Endothelial cell of umbilical vein (primary cell): Measurements from ENCODE around the gene PDE4B. TPM values are rescaled to one million over a fixed set of nuclear protein-coding genes. Genes with fewer than 3 reads are reported as not detected.

Experiments used
- BruUV-seq: library from RNA; stranded (reverse); fragments of 400-500 nt; replicated peaks from 2 replicates; lab custom pipeline; 2021; lab: Mats Ljungman, UMichigan
- CTCF ChIA-PET: fragments of 300-600, 350-600 bp; sonication (Branson Sonifier 250); formaldehyde crosslinking; loops from one replicate; lab custom pipeline; 2021; ENCODE audit warnings: antibody characterized with exemption, inconsistent platforms; lab: Charles Lee
- POLR2A ChIA-PET: fragments of 300-600, 350-600 bp; sonication (Branson Sonifier 250); formaldehyde crosslinking; loops from one replicate; lab custom pipeline; 2021; ENCODE audit warnings: antibody characterized with exemption, inconsistent platforms; lab: Charles Lee
- DNase-seq: peaks from one replicate; pipeline ENCODE4 v3.0.0-alpha.2; 2011; ENCODE audit warnings: low read depth, low spot score
- FAIRE-seq: peaks from 2 replicates; lab custom pipeline; 2011; peaks lifted over from hg19 to GRCh38; lab: Jason Lieb, UNC
- H2AFZ ChIP-seq: 2 replicates; pipeline ENCODE4 v1.6.0; 2012; ENCODE audit warnings: low read depth, low read length, control low read depth, inconsistent platforms
- H3K27ac ChIP-seq: 2 replicates; pipeline ENCODE4 v1.5.1; 2011; ENCODE audit warnings: low read depth, mild to moderate bottlenecking, control low read depth, low read length, moderate library complexity; ENCODE audit not compliant: insufficient read depth
- H3K27me3 ChIP-seq, 2 experiments: 2 replicates each; pipeline versions ENCODE4 v1.6.0 to v1.6.1; 2011; ENCODE audit warnings: low read length in 2 of 2, mixed read lengths in 1 of 2; ENCODE audit not compliant: control insufficient read depth in 2 of 2, insufficient read depth in 2 of 2
- H3K36me3 ChIP-seq, 2 experiments: 2 replicates in 1 of 2; 3 replicates in 1 of 2; pipeline ENCODE4 v1.5.1; 2011; ENCODE audit warnings: low read length in 2 of 2, mild to moderate bottlenecking in 1 of 2, moderate library complexity in 1 of 2; ENCODE audit not compliant: control insufficient read depth in 2 of 2, insufficient read depth in 2 of 2; ENCODE audit errors: extremely low read depth in 1 of 2
- H3K4me1 ChIP-seq: 3 replicates; pipeline ENCODE4 v1.5.1; 2011; ENCODE audit warnings: mild to moderate bottlenecking, low read length; ENCODE audit not compliant: control insufficient read depth, insufficient read depth; ENCODE audit errors: extremely low read depth
- H3K4me2 ChIP-seq: 2 replicates; pipeline ENCODE4 v1.6.1; 2011; ENCODE audit warnings: low read length, control low read depth, mixed read lengths; ENCODE audit not compliant: insufficient read depth
- H3K4me3 ChIP-seq, 3 experiments: fragments of 200-600 bp in 1 of 3; sonication (generic), shearing (Covaris generic) in 1 of 3; replicated peaks in 1 of 3; 2 replicates each; pipeline ENCODE4 v1.5.1; 2011 to 2016; ENCODE audit warnings: control low read depth in 3 of 3, low read length in 3 of 3, mild to moderate bottlenecking in 2 of 3, inconsistent platforms in 1 of 3, low read depth in 1 of 3, moderate library complexity in 1 of 3; ENCODE audit not compliant: insufficient read depth in 1 of 3
- H3K79me2 ChIP-seq: 2 replicates; pipeline ENCODE4 v1.6.0; 2012; ENCODE audit warnings: low read length, inconsistent platforms; ENCODE audit not compliant: control insufficient read depth, insufficient read depth
- H3K9ac ChIP-seq: replicated peaks from 2 replicates; pipeline ENCODE3; 2011; ENCODE audit warnings: low read length, control low read depth; ENCODE audit not compliant: insufficient read depth; ENCODE audit errors: extremely low read depth
- H3K9me1 ChIP-seq: replicated peaks from 3 replicates; pipeline ENCODE4 v1.6.0; 2011; ENCODE audit warnings: mild to moderate bottlenecking, low read length; ENCODE audit not compliant: control insufficient read depth, insufficient read depth; ENCODE audit errors: extremely low read depth
- H3K9me3 ChIP-seq: replicated peaks from 2 replicates; pipeline ENCODE4 v1.5.1; 2012; ENCODE audit warnings: low read length, inconsistent platforms; ENCODE audit not compliant: control insufficient read depth, insufficient read depth
- H4K20me1 ChIP-seq: replicated peaks from 2 replicates; pipeline ENCODE3; 2011; ENCODE audit warnings: mild to moderate bottlenecking, low read length; ENCODE audit not compliant: control insufficient read depth, insufficient read depth; ENCODE audit errors: extremely low read depth
- CTCF ChIP-seq, 2 donors: IDR thresholded peaks; 1 replicate in 1 of 2; 2 replicates in 1 of 2; pipeline ENCODE4 v1.5.1; 2011; ENCODE audit warnings: low read length in 2 of 2, mild to moderate bottlenecking in 2 of 2, moderate library complexity in 2 of 2, control low read depth in 1 of 2, inconsistent platforms in 1 of 2, low read depth in 1 of 2; ENCODE audit not compliant: insufficient read depth in 1 of 2; ENCODE audit errors: extremely low read depth in 1 of 2
- EZH2 ChIP-seq: IDR thresholded peaks from 2 replicates; pipeline ENCODE4 v1.6.1; 2012; ENCODE audit warnings: borderline replicate concordance, low read depth, mild to moderate bottlenecking, moderate library complexity, low read length, inconsistent platforms; ENCODE audit not compliant: severe bottlenecking
- FOS ChIP-seq: IDR thresholded peaks from 2 replicates; pipeline ENCODE4 v1.6.1; 2011; ENCODE audit warnings: mild to moderate bottlenecking, low read length, moderate library complexity, borderline replicate concordance; ENCODE audit not compliant: insufficient read depth
- GATA2 ChIP-seq: IDR thresholded peaks from 2 replicates; pipeline ENCODE4 v1.7.0; 2011; ENCODE audit warnings: low read depth, mild to moderate bottlenecking, moderate library complexity, mixed read lengths, low read length; ENCODE audit not compliant: insufficient read length, insufficient read depth
- JUN ChIP-seq: IDR thresholded peaks from 2 replicates; pipeline ENCODE4 v1.6.1; 2011; ENCODE audit warnings: borderline replicate concordance, low read depth; ENCODE audit not compliant: insufficient read length, insufficient read depth
- MAX ChIP-seq: IDR thresholded peaks from 2 replicates; pipeline ENCODE4 v1.6.1; 2011; ENCODE audit not compliant: insufficient read depth, insufficient read length
- MYC ChIP-seq: IDR thresholded peaks from one replicate; pipeline ENCODE4 v1.6.1; 2011; ENCODE audit warnings: mild to moderate bottlenecking, low read depth, low read length
- POLR2A ChIP-seq: IDR thresholded peaks from 2 replicates; pipeline ENCODE4 v1.6.1; 2012; ENCODE audit warnings: low read depth, mild to moderate bottlenecking, control low read depth, low read length
- POLR2AphosphoS5 ChIP-seq: IDR thresholded peaks from 2 replicates; pipeline ENCODE4 v1.6.1; 2012; ENCODE audit warnings: low read depth, mild to moderate bottlenecking, control low read depth, low read length, moderate library complexity; ENCODE audit not compliant: insufficient read depth
- dilution Hi-C: fragments of 300-500 bp; cut with MboI; formaldehyde crosslinking; loops from one replicate; pipeline ENCODE4 v1.15.0; 2019; ENCODE audit warnings: low sequenced_read_pairs; ENCODE audit not compliant: extremely low pct_ligation_motif_present
- intact Hi-C: fragments of 100-400 bp; cut with micrococcal nuclease; formaldehyde crosslinking; loops from one replicate; pipeline ENCODE4 v1.10.0; 2022
- polyA plus RNA-seq, 4 experiments: library from polyadenylated mRNA; depleted of rRNA in 3 of 4; stranded (reverse) in 3 of 4; unstranded in 1 of 4; fragments of >200 nt; gene quantifications; 2 replicates each; pipeline versions ENCODE4 v1.2.1 to v1.2.3, GENCODE V29; 2011 to 2012; ENCODE audit warnings: missing spikeins in 1 of 4
- total RNA-seq: library from RNA; stranded (reverse); gene quantifications from 2 replicates; pipeline ENCODE4 v1.2.3, GENCODE V29; 2021

The PDE4B gene
- total and polyA plus RNA-seq, 2 donors (not counting 3 experiments of a cell fraction or from before 2014, with no cell fraction given): 63.5 to 69.8 TPM

- DNase-seq: no peak
- ChIA-PET CTCF (no interaction called here), POLR2A (no interaction called here)
- H3K4me2 ChIP-seq: no peak overlapping the region
- intact Hi-C loops (no loop called here), dilution Hi-C loops (no loop called here)
- no peaks in the 10 kb centered on the region for H4K20me1 ChIP-seq
- no peaks in the 10 kb centered on the region for H3K36me3 ChIP-seq
- no peaks in the 10 kb centered on the region for H3K4me1 ChIP-seq
- no peak overlapping the region for H3K9ac ChIP-seq
- H3K4me3 ChIP-seq: no peak overlapping the region
- TF ChIP-seq MAX (no peak), JUN (no peak), GATA2 (no peak), MYC (no peak)
- FAIRE-seq: no peak
- no TSS peak for BruUV-seq
- no peaks in the 10 kb centered on the region for H3K9me3 ChIP-seq
- no peaks in the 10 kb centered on the region for H3K9me1 ChIP-seq
- H2AFZ ChIP-seq: no peak overlapping the region
- no peak overlapping the region for H3K27ac ChIP-seq
- peaks cover 0 to 2% of the 10 kb centered on the region in 2 experiments for H3K27me3 ChIP-seq
- H3K79me2 ChIP-seq: no peaks in the 10 kb centered on the region
Measured at GRCh38 chr1:65751961-65752360, 40.7 kb upstream of the PDE4B start.

GRCh38 chr1:65756616-65757015 is 36.1 kb upstream of the PDE4B start:
- BruUV-seq: no TSS peak
- Histone ChIP-seq H3K9ac (no peak overlapping the region), H3K4me1 (no peaks in the 10 kb centered on the region), H3K27ac (no peak overlapping the region), H3K9me3 (no peaks in the 10 kb centered on the region), H4K20me1 (no peaks in the 10 kb centered on the region), H3K27me3 (peaks cover 0 to 2% of the 10 kb centered on the region in 2 experiments), H3K4me3 (no peak overlapping the region), H3K36me3 (no peaks in the 10 kb centered on the region), H3K4me2 (no peak overlapping the region), H3K9me1 (no peaks in the 10 kb centered on the region), H2AFZ (no peak overlapping the region), H3K79me2 (no peaks in the 10 kb centered on the region)
- CTCF ChIA-PET: interaction anchor here (0.9 kb wide), 1 partner anchor 35 kb away, joined by 3 read pairs; no protein-coding TSS in a partner anchor
- POLR2A ChIA-PET: interaction anchor here (0.5 kb wide), 1 partner anchor 454 kb away, joined by 10 read pairs; no protein-coding TSS in a partner anchor
- TF ChIP-seq MAX (no peak), EZH2 (no peak), FOS (no peak), MYC (no peak), POLR2A (no peak), POLR2AphosphoS5 (no peak), JUN (no peak), GATA2 (no peak), CTCF (IDR thresholded peaks at IDR 0.05; ENCODE audit: extremely low read depth in 1 of 2, insufficient read depth in 1 of 2, low read depth in 1 of 2, low read length in 2 of 2) (no peak)
- dilution Hi-C loops (no loop called here), intact Hi-C loops (no loop called here)
- FAIRE-seq: no peak
- no peak for DNase-seq
